Brain microvascular endothelial cell (primary cell): ENCODE results near the gene HEPN1.

Source experiments
- DNase-seq: peaks from one replicate; pipeline ENCODE4 v3.0.0-alpha.2; 2020
- H3K27ac ChIP-seq: fragments of 250-450 bp; sonication (Bioruptor Pico); 2 replicates; pipeline ENCODE4 v1.5.1; 2020; ENCODE audit warnings: mild to moderate bottlenecking, moderate library complexity
- H3K27me3 ChIP-seq: fragments of 250-450 bp; sonication (Bioruptor Pico); replicated peaks from 2 replicates; pipeline ENCODE4 v1.5.1; 2020; ENCODE audit warnings: mild to moderate bottlenecking
- H3K36me3 ChIP-seq: fragments of 250-450 bp; sonication (Bioruptor Pico); replicated peaks from 2 replicates; pipeline ENCODE4 v1.5.1; 2020; ENCODE audit warnings: mild to moderate bottlenecking
- H3K4me3 ChIP-seq: 2 replicates; pipeline ENCODE4 v1.5.1; 2011; ENCODE audit warnings: low read depth, mild to moderate bottlenecking, control low read depth, low read length, moderate library complexity
- in situ Hi-C: cut with HindIII; loops from 2 replicates; pipeline ENCODE4 v1.10.0; 2017; ENCODE audit warnings: low sequenced_read_pairs, low pct_ligation_motif_present
- TF ChIP-seq, protein P1 (sequence below): IDR thresholded peaks from 2 replicates; pipeline ENCODE4 v1.5.1; 2011; ENCODE audit warnings: low read depth, mild to moderate bottlenecking, moderate library complexity, low read length, control low read depth, inconsistent platforms; ENCODE audit errors: missing control alignments

Gene HEPN1

DNA sequence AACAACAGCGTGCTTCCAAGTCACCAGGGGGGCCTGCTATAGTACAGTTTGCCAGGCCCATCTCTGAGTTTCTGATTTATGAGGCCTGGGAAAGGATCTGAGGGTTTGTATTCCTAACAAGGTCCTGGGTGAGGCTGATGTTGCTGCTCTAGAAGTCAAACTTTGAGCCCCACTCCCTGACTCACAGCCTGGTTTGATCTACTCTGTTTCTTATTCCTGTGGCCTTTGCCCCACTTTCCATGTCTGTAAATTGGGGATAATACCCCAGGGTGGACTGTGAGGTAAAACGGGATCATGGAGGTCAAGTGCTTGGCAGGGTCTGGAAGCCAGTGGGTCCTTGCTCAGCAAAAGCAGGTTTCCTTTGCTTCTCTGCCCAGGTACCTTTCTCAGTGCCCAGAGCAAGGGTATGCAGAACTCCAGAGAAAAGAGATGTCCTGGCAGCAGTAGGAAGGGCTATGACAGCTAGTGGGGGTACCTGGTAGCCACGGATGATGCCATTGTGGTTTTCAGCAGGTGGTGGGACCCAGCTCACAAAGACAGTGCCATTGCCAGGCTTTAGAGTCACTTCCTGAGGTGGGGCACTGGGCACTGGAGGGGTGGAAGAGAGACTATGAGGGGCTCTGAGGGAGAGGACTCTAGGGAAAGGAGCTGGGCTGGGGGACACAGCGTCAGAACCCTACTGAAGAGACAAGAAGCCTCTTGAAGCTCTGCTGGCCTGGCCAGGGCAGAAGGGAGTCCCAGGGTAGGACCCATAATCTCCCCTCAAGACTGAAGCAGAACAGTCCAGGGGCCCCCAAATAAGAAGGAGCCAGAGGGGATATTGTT lies 24.2 kb upstream of the HEPN1 start:
- no peaks in the 10 kb centered on the region for H3K36me3 ChIP-seq
- no peaks in the 10 kb centered on the region for H3K27me3 ChIP-seq
- no peak overlapping the region for H3K4me3 ChIP-seq
- in situ Hi-C loops = no loop called here
- TF ChIP-seq, protein P1, sequence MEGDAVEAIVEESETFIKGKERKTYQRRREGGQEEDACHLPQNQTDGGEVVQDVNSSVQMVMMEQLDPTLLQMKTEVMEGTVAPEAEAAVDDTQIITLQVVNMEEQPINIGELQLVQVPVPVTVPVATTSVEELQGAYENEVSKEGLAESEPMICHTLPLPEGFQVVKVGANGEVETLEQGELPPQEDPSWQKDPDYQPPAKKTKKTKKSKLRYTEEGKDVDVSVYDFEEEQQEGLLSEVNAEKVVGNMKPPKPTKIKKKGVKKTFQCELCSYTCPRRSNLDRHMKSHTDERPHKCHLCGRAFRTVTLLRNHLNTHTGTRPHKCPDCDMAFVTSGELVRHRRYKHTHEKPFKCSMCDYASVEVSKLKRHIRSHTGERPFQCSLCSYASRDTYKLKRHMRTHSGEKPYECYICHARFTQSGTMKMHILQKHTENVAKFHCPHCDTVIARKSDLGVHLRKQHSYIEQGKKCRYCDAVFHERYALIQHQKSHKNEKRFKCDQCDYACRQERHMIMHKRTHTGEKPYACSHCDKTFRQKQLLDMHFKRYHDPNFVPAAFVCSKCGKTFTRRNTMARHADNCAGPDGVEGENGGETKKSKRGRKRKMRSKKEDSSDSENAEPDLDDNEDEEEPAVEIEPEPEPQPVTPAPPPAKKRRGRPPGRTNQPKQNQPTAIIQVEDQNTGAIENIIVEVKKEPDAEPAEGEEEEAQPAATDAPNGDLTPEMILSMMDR = no peak
- H3K27ac ChIP-seq = no peak overlapping the region
- DNase-seq = no peak

DNA sequence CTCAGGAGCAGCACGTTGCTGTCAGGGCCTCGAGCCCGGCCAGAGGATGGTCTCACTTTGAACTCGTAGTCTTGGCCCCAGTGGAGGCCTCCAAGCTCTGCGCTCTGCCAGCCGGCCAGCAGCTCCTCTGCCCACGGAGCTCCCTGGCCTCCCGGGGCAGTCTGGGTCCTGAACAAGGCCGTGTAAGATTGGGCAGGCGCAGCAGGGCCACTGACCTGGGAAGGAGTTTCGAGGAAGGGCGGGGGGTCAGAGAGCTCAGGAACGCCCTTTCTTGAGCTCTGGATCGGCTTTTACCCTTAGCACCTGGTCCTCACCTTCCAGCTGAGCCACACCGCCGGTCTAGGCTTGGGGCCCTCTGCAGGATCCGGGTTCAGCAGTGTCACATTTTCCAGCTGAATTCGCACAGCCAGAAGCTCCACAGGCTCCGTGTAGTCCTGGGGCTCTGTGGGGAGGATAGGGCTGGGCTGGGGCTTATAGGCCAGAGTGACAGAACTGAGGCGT lies 23.5 kb upstream of the HEPN1 start:
- no peak for DNase-seq
- no peak overlapping the region for H3K4me3 ChIP-seq
- H3K27ac ChIP-seq = no peak overlapping the region
- H3K27me3 ChIP-seq = no peaks in the 10 kb centered on the region
- in situ Hi-C loops = no loop called here
- no peaks in the 10 kb centered on the region for H3K36me3 ChIP-seq
- TF ChIP-seq, protein P1 = no peak

DNA sequence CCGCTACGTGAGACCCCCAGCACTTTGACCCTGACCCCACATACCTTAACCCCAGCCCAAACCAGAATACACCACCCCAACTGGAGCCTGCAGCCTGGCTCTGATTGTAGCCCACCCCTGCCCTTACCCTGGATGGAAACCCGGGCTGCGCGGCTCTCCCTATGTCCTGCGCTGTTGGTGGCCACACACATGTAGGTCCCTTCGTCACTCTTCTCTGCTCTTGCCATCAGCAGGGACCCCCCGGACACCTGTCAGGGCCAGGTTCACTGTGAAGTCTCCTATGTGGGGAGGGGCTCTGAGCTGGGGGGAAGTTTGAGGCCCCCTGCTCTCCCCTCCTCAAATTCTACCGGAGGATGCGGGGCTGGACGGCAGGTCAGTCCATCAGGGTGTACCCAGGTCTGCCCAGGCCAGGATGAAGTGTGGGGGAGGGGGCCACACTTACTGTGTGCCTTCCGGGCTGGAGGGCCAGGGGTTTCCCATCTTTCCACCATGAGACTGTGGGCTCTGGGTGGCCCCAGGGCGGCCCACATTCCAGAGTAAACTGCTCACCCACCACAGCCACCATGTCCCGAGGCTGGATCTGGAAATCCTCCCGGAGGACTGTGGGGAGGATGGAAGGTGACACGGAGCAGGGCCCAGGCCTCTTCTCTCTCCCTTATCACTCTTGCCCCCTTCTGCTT lies 22.8 kb upstream of the HEPN1 start:
- no peak overlapping the region for H3K4me3 ChIP-seq
- TF ChIP-seq, protein P1 = no peak
- no peak overlapping the region for H3K27ac ChIP-seq
- H3K36me3 ChIP-seq = no peaks in the 10 kb centered on the region
- H3K27me3 ChIP-seq = no peaks in the 10 kb centered on the region
- in situ Hi-C loops = no loop called here
- DNase-seq = no peak

DNA sequence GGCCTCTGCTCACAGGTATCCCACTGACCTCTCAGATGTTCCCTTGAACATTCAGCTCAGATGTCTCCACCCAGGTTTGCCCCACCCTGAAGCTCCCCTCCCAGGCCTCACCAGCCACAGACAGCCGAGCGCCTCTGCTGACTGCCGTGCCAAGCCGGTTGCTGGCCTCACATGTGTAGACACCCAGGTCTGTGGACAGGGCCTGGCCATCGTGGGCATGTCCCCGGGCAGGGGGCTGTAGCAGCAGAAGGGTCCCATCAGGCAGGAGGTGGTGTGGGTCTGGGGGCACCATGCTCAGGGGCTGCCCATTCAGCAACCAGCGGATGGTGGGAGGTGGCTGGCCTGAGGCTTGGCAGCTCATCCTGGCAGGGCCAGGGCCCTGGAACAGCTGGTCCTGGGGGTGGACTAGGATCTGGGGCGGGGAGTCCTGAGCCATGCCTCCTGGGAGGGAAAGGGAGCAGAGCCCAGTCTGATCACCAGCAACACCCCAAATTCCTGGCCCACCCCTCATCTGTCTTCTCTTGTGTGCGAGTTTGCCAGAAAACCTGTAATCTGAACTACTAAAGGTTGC lies 22.1 kb upstream of the HEPN1 start:
- no peak overlapping the region for H3K27ac ChIP-seq
- in situ Hi-C loops = no loop called here

DNA sequence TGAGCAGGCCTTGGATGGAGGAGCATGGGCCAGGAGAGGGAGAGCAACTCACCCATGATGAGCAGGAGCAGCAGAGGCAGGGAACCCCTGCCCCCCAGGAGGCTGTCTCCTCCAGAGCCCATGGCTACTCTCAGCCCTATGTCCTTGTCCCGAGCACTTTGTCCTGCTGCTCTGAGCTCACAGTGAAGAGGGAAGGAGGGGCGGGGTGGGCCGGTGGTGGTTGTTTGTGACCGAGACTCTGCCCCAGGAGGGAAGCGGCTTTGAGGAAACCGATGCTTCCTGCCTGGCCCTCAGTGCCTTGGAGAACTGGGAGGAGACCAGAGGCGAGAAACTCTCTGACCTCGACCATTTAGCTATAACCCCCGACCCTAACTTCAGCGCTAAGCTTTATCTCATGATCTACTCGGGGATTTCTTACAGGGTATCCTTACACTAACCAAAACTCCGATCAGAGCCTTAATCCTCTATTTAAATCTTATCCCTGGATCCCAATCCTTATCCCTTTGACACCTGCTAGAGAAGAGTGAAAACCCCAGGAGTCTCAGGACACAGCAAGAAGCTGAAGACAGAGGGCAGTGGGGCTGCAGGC lies 21.3 kb upstream of the HEPN1 start, which contains the start of gene ROBO4:
Gene ROBO4, minus strand, starts transcription at position 192 of the 589 bp plus-strand sequence. Its CDS starts 70 bp downstream, at position 122.
- no peak within 1 kb of the TSS for H3K4me3 ChIP-seq
- TF ChIP-seq, protein P1 = no peak
- peak within 1 kb of the TSS; percentile 81 for H3K27ac ChIP-seq
- no peaks in the 10 kb centered on the region for H3K36me3 ChIP-seq
- in situ Hi-C loops = no loop called here
- no peak for DNase-seq
- H3K27me3 ChIP-seq = no peaks in the 10 kb centered on the region

More for the DNA sequence above, 22.1 kb upstream of the HEPN1 start:
- DNase-seq = no peak
- H3K36me3 ChIP-seq = no peaks in the 10 kb centered on the region
- H3K4me3 ChIP-seq = no peak overlapping the region
- no peaks in the 10 kb centered on the region for H3K27me3 ChIP-seq
- TF ChIP-seq, protein P1 = no peak
